H9 (cell line): ENCODE measurements around the gene CNNM3. TPM values are rescaled to one million over a fixed set of nuclear protein-coding genes. Genes with fewer than 3 reads are reported as not detected.

Experiments used
- DNase-seq: peaks from one replicate; pipeline ENCODE4 v3.0.0-alpha.2; 2017
- H2AFZ ChIP-seq: one replicate; pipeline ENCODE4 v1.6.1; 2013; ENCODE audit warnings: mild to moderate bottlenecking, low read length, control low read depth, moderate library complexity
- H2AK5ac ChIP-seq: 2 replicates; pipeline ENCODE4 v1.6.1; 2013; ENCODE audit warnings: low read length, control low read depth, mixed read lengths; ENCODE audit not compliant: insufficient read length
- H2BK120ac ChIP-seq: one replicate; pipeline ENCODE4 v1.6.1; 2013; ENCODE audit warnings: low read depth, mild to moderate bottlenecking, low read length, control low read depth, inconsistent platforms; ENCODE audit not compliant: poor library complexity, severe bottlenecking
- H2BK12ac ChIP-seq: 2 replicates; pipeline ENCODE4 v1.6.1; 2013; ENCODE audit warnings: low read length, control low read depth, mixed read lengths, low read depth; ENCODE audit not compliant: insufficient read length
- H2BK15ac ChIP-seq: 2 replicates; pipeline ENCODE4 v1.6.1; 2013; ENCODE audit warnings: low read depth, low read length, control low read depth
- H2BK20ac ChIP-seq: one replicate; pipeline ENCODE4 v1.6.1; 2013; ENCODE audit warnings: low read depth, mild to moderate bottlenecking, low read length, control low read depth, inconsistent platforms; ENCODE audit not compliant: poor library complexity, severe bottlenecking
- H2BK5ac ChIP-seq: 2 replicates; pipeline ENCODE4 v1.6.1; 2013; ENCODE audit warnings: low read length, control low read depth, mixed read lengths; ENCODE audit not compliant: insufficient read length
- H3K14ac ChIP-seq: 2 replicates; pipeline ENCODE4 v1.6.1; 2013; ENCODE audit warnings: low read length, control low read depth; ENCODE audit not compliant: insufficient read depth
- H3K18ac ChIP-seq: 2 replicates; pipeline ENCODE4 v1.6.1; 2013; ENCODE audit warnings: low read depth, mild to moderate bottlenecking, mixed read lengths, low read length, control low read depth; ENCODE audit not compliant: insufficient read length
- H3K23ac ChIP-seq: 2 replicates; pipeline ENCODE4 v1.6.1; 2013; ENCODE audit warnings: low read length, control low read depth, mixed read lengths, low read depth; ENCODE audit not compliant: insufficient read length
- H3K23me2 ChIP-seq: 2 replicates; pipeline ENCODE4 v1.6.1; 2013; ENCODE audit warnings: low read depth, mild to moderate bottlenecking, mixed read lengths, low read length, control low read depth; ENCODE audit not compliant: insufficient read length, poor library complexity, severe bottlenecking
- H3K27ac ChIP-seq: 2 replicates; pipeline ENCODE4 v1.5.1; 2013; ENCODE audit warnings: low read length, control low read depth, mixed read lengths, low read depth; ENCODE audit not compliant: insufficient read length
- H3K27me3 ChIP-seq: 2 replicates; pipeline ENCODE4 v1.6.1; 2013; ENCODE audit warnings: low read length, control low read depth, inconsistent platforms; ENCODE audit not compliant: insufficient read depth
- H3K4ac ChIP-seq: 2 replicates; pipeline ENCODE4 v1.6.1; 2013; ENCODE audit warnings: low read depth, mild to moderate bottlenecking, control low read depth, inconsistent platforms, low read length, moderate library complexity
- H3K4me1 ChIP-seq: 2 replicates; pipeline ENCODE4 v1.6.1; 2013; ENCODE audit warnings: low read length, control low read depth, inconsistent platforms; ENCODE audit not compliant: insufficient read depth
- H3K4me2 ChIP-seq: 2 replicates; pipeline ENCODE4 v1.6.1; 2013; ENCODE audit warnings: low read length, control low read depth, mixed read lengths; ENCODE audit not compliant: insufficient read length, insufficient read depth
- H3K56ac ChIP-seq: 2 replicates; pipeline ENCODE4 v1.6.1; 2013; ENCODE audit warnings: low read depth, mild to moderate bottlenecking, mixed read lengths, low read length, control low read depth; ENCODE audit not compliant: insufficient read length
- H3K79me1 ChIP-seq: 2 replicates; pipeline ENCODE4 v1.6.1; 2013; ENCODE audit warnings: low read depth, mild to moderate bottlenecking, moderate library complexity, low read length, control low read depth, inconsistent platforms; ENCODE audit not compliant: insufficient read depth, poor library complexity, severe bottlenecking
- H3K79me2 ChIP-seq: 2 replicates; pipeline ENCODE4 v1.6.1; 2013; ENCODE audit warnings: low read length, control low read depth, inconsistent platforms; ENCODE audit not compliant: insufficient read depth
- H3K9ac ChIP-seq: 2 replicates; pipeline ENCODE4 v1.6.1; 2013; ENCODE audit warnings: low read length, control low read depth, mixed read lengths; ENCODE audit not compliant: insufficient read length; ENCODE audit errors: extremely low read depth
- H3K9me3 ChIP-seq: one replicate; pipeline ENCODE4 v1.6.1; 2013; ENCODE audit warnings: low read depth, low read length, inconsistent platforms; ENCODE audit not compliant: control insufficient read depth
- H3T11ph ChIP-seq: one replicate; pipeline ENCODE4 v1.6.1; 2013; ENCODE audit warnings: mild to moderate bottlenecking, low read length, control low read depth, inconsistent platforms
- H4K20me1 ChIP-seq: one replicate; pipeline ENCODE4 v1.6.1; 2013; ENCODE audit not compliant: control insufficient read depth, insufficient read length, insufficient read depth
- H4K5ac ChIP-seq: 2 replicates; pipeline ENCODE4 v1.6.1; 2013; ENCODE audit warnings: low read depth, mild to moderate bottlenecking, mixed read lengths, low read length, control low read depth; ENCODE audit not compliant: insufficient read length
- H4K8ac ChIP-seq: replicated peaks from 2 replicates; pipeline ENCODE4 v1.6.1; 2013; ENCODE audit warnings: low read length, control low read depth, mixed read lengths, low read depth; ENCODE audit not compliant: insufficient read length
- H4K91ac ChIP-seq: 2 replicates; pipeline ENCODE4 v1.6.1; 2013; ENCODE audit warnings: low read depth, mild to moderate bottlenecking, moderate library complexity, mixed read lengths, low read length, control low read depth; ENCODE audit not compliant: insufficient read length
- H3K27ac Mint-ChIP-seq, 3 experiments: 2 replicates in 2 of 3; 3 replicates in 1 of 3; pipeline ENCODE4 v1.8.0; 2020 to 2021; ENCODE audit warnings: mixed read lengths in 3 of 3, mild to moderate bottlenecking in 1 of 3, moderate library complexity in 1 of 3
- H3K27me3 Mint-ChIP-seq: 2 replicates; pipeline ENCODE4 v1.8.0; 2021; ENCODE audit warnings: low read depth, mild to moderate bottlenecking, moderate library complexity, mixed read lengths
- H3K36me3 Mint-ChIP-seq, 3 experiments: 2 replicates in 2 of 3; 3 replicates in 1 of 3; pipeline ENCODE4 v1.8.0; 2020 to 2021; ENCODE audit warnings: low read depth in 3 of 3, mixed read lengths in 3 of 3; ENCODE audit not compliant: insufficient read depth in 1 of 3
- H3K4me1 Mint-ChIP-seq, 2 experiments: 2 replicates each; pipeline ENCODE4 v1.8.0; 2020; ENCODE audit warnings: mixed read lengths in 2 of 2
- H3K4me3 Mint-ChIP-seq, 2 experiments: 2 replicates in 1 of 2; 3 replicates in 1 of 2; pipeline ENCODE4 v1.8.0; 2020 to 2021; ENCODE audit warnings: mild to moderate bottlenecking in 2 of 2, mixed read lengths in 2 of 2, moderate library complexity in 1 of 2
- H3K9me3 Mint-ChIP-seq, 2 experiments: 2 replicates in 1 of 2; 3 replicates in 1 of 2; pipeline ENCODE4 v1.8.0; 2020; ENCODE audit warnings: mild to moderate bottlenecking in 2 of 2, mixed read lengths in 2 of 2, moderate library complexity in 1 of 2
- CTCF ChIP-seq: fragments of 200-600 bp; sonication (generic); conservative IDR thresholded peaks from 3 replicates; pipeline ENCODE4 v1.8.0; 2021; ENCODE audit warnings: antibody characterized with exemption, mild to moderate bottlenecking
- WGBS: extraction: QIAGEN DNeasy Blood & Tissue Kit; methylation state at CpG from one replicate; pipeline ENCODE4 v1.1.7; 2013; ENCODE audit warnings: missing lambda C conversion rate, low lambda C conversion rate, mixed read lengths; ENCODE audit not compliant: insufficient read length; ENCODE audit errors: extremely low coverage; 5-methylcytosine and 5-hydroxymethylcytosine counted together
- total RNA-seq: library from RNA; stranded (reverse); gene quantifications from 2 replicates; pipeline ENCODE4 v1.2.1, GENCODE V29; 2021

CNNM3 gene
- total RNA-seq, 1 experiment from 2014 or later, result 25.0 TPM

GRCh38 chr2:96772903-96773671 lies 43.0 kb upstream of the CNNM3 start:
- Histone ChIP-seq H3K4me1 (0 out of 2 replicates have a peak, but pooled peaks cover 2% of the 10 kb centered on the region), H3K56ac (no peak overlapping the region), H4K8ac (no peak overlapping the region), H3K23me2 (no peaks in the 10 kb centered on the region), H3K4me2 (no peak overlapping the region), H2BK120ac (no peak overlapping the region), H3K27ac (no peak overlapping the region), H4K20me1 (no peaks in the 10 kb centered on the region), H3K23ac (no peak overlapping the region), H2BK15ac (no peak overlapping the region), H2BK12ac (no peak overlapping the region), H3K9me3 (no peaks in the 10 kb centered on the region), H2BK20ac (no peak overlapping the region), H3K14ac (no peak overlapping the region), H2AK5ac (no peak overlapping the region), H3K4ac (no peak overlapping the region), H3K79me1 (no peaks in the 10 kb centered on the region), H3K79me2 (no peaks in the 10 kb centered on the region), H4K91ac (no peak overlapping the region), H4K5ac (no peak overlapping the region), H3K27me3 (no peaks in the 10 kb centered on the region), H2BK5ac (no peak overlapping the region), H2AFZ (no peak overlapping the region), H3K18ac (no peak overlapping the region), H3T11ph (no peak overlapping the region), H3K9ac (no peak overlapping the region)
- no CpG with 5 or more reads among the region's 12 CpGs for WGBS
- Mint-ChIP-seq H3K27me3 (no peaks in the 10 kb centered on the region), H3K36me3 (no peaks in the 10 kb centered on the region; a peak in 1 of 7 replicates), H3K4me3 (no peak overlapping the region), H3K4me1 (peaks cover 5 to 18% of the 10 kb centered on the region in 2 experiments; a peak in 3 of 4 replicates), H3K9me3 (peaks cover 0 to 4% of the 10 kb centered on the region in 2 experiments; a peak in 3 of 5 replicates), H3K27ac (peak overlapping the region in 2 of 3 experiments; percentile 25 to 65; a peak in 3 of 7 replicates)
- no peak for DNase-seq
- no peak for TF ChIP-seq CTCF
